Trophoblast cell (in vitro differentiated cells and primary cell): ENCODE measurements around the gene COPG2.

Source experiments
- DNase-seq, 2 donors: peaks; one replicate each; pipeline ENCODE4 v3.0.0-alpha.2; 2016
- H2AFZ ChIP-seq: 2 replicates; pipeline ENCODE4 v1.6.1; 2013; ENCODE audit warnings: low read length, moderate library complexity, mild to moderate bottlenecking; ENCODE audit not compliant: insufficient read depth, poor library complexity
- H2AK5ac ChIP-seq: 2 replicates; pipeline ENCODE4 v1.6.1; 2013; ENCODE audit warnings: mild to moderate bottlenecking, low read length
- H2BK120ac ChIP-seq: 2 replicates; pipeline ENCODE4 v1.6.1; 2013; ENCODE audit warnings: low read length, mild to moderate bottlenecking, moderate library complexity; ENCODE audit not compliant: insufficient read depth, poor library complexity
- H2BK12ac ChIP-seq: 2 replicates; pipeline ENCODE4 v1.6.1; 2013; ENCODE audit warnings: mild to moderate bottlenecking, low read length, moderate library complexity
- H2BK5ac ChIP-seq: 2 replicates; pipeline ENCODE4 v1.6.1; 2013; ENCODE audit warnings: low read length, low read depth, moderate library complexity, mild to moderate bottlenecking; ENCODE audit not compliant: poor library complexity
- H3K14ac ChIP-seq: 2 replicates; pipeline ENCODE4 v1.6.1; 2013; ENCODE audit warnings: mild to moderate bottlenecking, low read length
- H3K18ac ChIP-seq: 2 replicates; pipeline ENCODE4 v1.6.1; 2013; ENCODE audit warnings: mild to moderate bottlenecking, low read length
- H3K23ac ChIP-seq: 2 replicates; pipeline ENCODE4 v1.6.1; 2013; ENCODE audit warnings: low read length
- H3K27ac ChIP-seq: 2 replicates; pipeline ENCODE4 v1.5.1; 2013; ENCODE audit warnings: low read depth, mild to moderate bottlenecking, inconsistent platforms, low read length, moderate library complexity
- H3K27me3 ChIP-seq: 2 replicates; pipeline ENCODE4 v1.6.1; 2013; ENCODE audit warnings: inconsistent platforms, mild to moderate bottlenecking, low read length, moderate library complexity; ENCODE audit not compliant: insufficient read depth
- H3K36me3 ChIP-seq, 2 experiments: 1 replicate in 1 of 2; 2 replicates in 1 of 2; pipeline ENCODE4 v1.6.1; 2013; ENCODE audit warnings: low read length in 2 of 2, mild to moderate bottlenecking in 2 of 2, moderate library complexity in 1 of 2; ENCODE audit not compliant: insufficient read depth in 2 of 2, control insufficient read depth in 1 of 2
- H3K4ac ChIP-seq: 2 replicates; pipeline ENCODE4 v1.6.1; 2013; ENCODE audit warnings: low read depth, mild to moderate bottlenecking, low read length, moderate library complexity
- H3K4me1 ChIP-seq, 2 experiments: 1 replicate in 1 of 2; 2 replicates in 1 of 2; pipeline ENCODE4 v1.6.1; 2013; ENCODE audit warnings: low read length in 2 of 2, mild to moderate bottlenecking in 2 of 2, moderate library complexity in 1 of 2; ENCODE audit not compliant: insufficient read depth in 2 of 2, control insufficient read depth in 1 of 2
- H3K4me2 ChIP-seq: 2 replicates; pipeline ENCODE4 v1.6.1; 2013; ENCODE audit warnings: inconsistent platforms, mild to moderate bottlenecking, low read length, moderate library complexity
- H3K4me3 ChIP-seq: 2 replicates; pipeline ENCODE4 v1.5.1; 2013; ENCODE audit warnings: mild to moderate bottlenecking, low read depth, low read length, inconsistent platforms
- H3K79me1 ChIP-seq: one replicate; pipeline ENCODE4 v1.6.1; 2013; ENCODE audit warnings: low read length
- H3K79me2 ChIP-seq: 2 replicates; pipeline ENCODE4 v1.6.1; 2013; ENCODE audit warnings: low read length, mild to moderate bottlenecking; ENCODE audit not compliant: control insufficient read depth, insufficient read depth, poor library complexity
- H3K9ac ChIP-seq: 2 replicates; pipeline ENCODE4 v1.6.1; 2013; ENCODE audit warnings: mild to moderate bottlenecking, low read length
- H3K9me3 ChIP-seq: 2 replicates; pipeline ENCODE4 v1.6.1; 2013; ENCODE audit warnings: low read depth, mild to moderate bottlenecking, control low read depth, inconsistent platforms, low read length; ENCODE audit not compliant: insufficient read depth
- H4K12ac ChIP-seq: 2 replicates; pipeline ENCODE4 v1.6.1; 2013; ENCODE audit warnings: low read depth, mild to moderate bottlenecking, low read length, moderate library complexity
- H4K8ac ChIP-seq: 2 replicates; pipeline ENCODE4 v1.6.1; 2013; ENCODE audit warnings: low read depth, mild to moderate bottlenecking, low read length, moderate library complexity
- H4K91ac ChIP-seq: one replicate; pipeline ENCODE4 v1.6.1; 2013; ENCODE audit warnings: low read depth, mild to moderate bottlenecking, low read length, moderate library complexity
- WGBS: extraction: QIAGEN DNeasy Blood & Tissue Kit; methylation state at CpG from one replicate; pipeline ENCODE4 v1.1.7; 2013; ENCODE audit warnings: missing lambda C conversion rate; ENCODE audit not compliant: insufficient read length, insufficient coverage; ENCODE audit errors: extremely low coverage; 5-methylcytosine and 5-hydroxymethylcytosine counted together

The COPG2 gene

GRCh38 chr7:130703851-130704250 lies 35.3 kb upstream of the COPG2 start:
- WGBS: no CpG with 5 or more reads among the region's 1 CpG
- DNase-seq: no peak
- Histone ChIP-seq H2BK12ac (no peak overlapping the region), H3K18ac (no peak overlapping the region), H2BK5ac (no peak overlapping the region), H4K8ac (no peak overlapping the region), H3K27ac (no peak overlapping the region), H2BK120ac (no peak overlapping the region), H3K9me3 (no peaks in the 10 kb centered on the region), H2AK5ac (no peak overlapping the region), H3K4me3 (no peak overlapping the region), H3K4me1 (no peaks in the 10 kb centered on the region), H3K79me2 (no peaks in the 10 kb centered on the region), H3K4me2 (no peak overlapping the region), H4K12ac (no peak overlapping the region), H3K36me3 (no peaks in the 10 kb centered on the region), H3K23ac (no peak overlapping the region), H3K14ac (no peak overlapping the region), H3K9ac (no peak overlapping the region), H4K91ac (no peak overlapping the region), H3K4ac (no peak overlapping the region), H3K27me3 (no peaks in the 10 kb centered on the region), H2AFZ (no peak overlapping the region), H3K79me1 (no peaks in the 10 kb centered on the region)

- Histone ChIP-seq H3K4me2 (no peak overlapping the region), H3K4ac (no peak overlapping the region), H2AK5ac (no peak overlapping the region), H2BK120ac (no peak overlapping the region), H3K9ac (no peak overlapping the region), H2BK5ac (no peak overlapping the region), H2BK12ac (no peak overlapping the region), H3K9me3 (no peaks in the 10 kb centered on the region), H3K18ac (no peak overlapping the region), H4K8ac (no peak overlapping the region), H3K23ac (no peak overlapping the region), H3K79me2 (no peaks in the 10 kb centered on the region), H3K4me3 (no peak overlapping the region), H3K4me1 (no peaks in the 10 kb centered on the region), H4K12ac (no peak overlapping the region), H3K27me3 (no peaks in the 10 kb centered on the region), H3K27ac (no peak overlapping the region), H4K91ac (no peak overlapping the region), H3K36me3 (no peaks in the 10 kb centered on the region), H3K14ac (no peak overlapping the region), H3K79me1 (no peaks in the 10 kb centered on the region), H2AFZ (no peak overlapping the region)
- no CpG with 5 or more reads among the region's 2 CpGs for WGBS
- DNase-seq: no peak
These were observed 33.1 kb upstream of the COPG2 start for GRCh38 chr7:130701650-130702049.

- H3K4ac ChIP-seq: no peak overlapping the region
- H3K4me2 ChIP-seq: no peak overlapping the region
- no peaks in the 10 kb centered on the region for H3K36me3 ChIP-seq
- no peak overlapping the region for H2AFZ ChIP-seq
- no peaks in the 10 kb centered on the region for H3K79me2 ChIP-seq
- no peak overlapping the region for H3K27ac ChIP-seq
- H2BK12ac ChIP-seq: no peak overlapping the region
- H3K4me1 ChIP-seq: no peaks in the 10 kb centered on the region
- H3K4me3 ChIP-seq: no peak overlapping the region
- no peak overlapping the region for H4K8ac ChIP-seq
- no peak overlapping the region for H2BK5ac ChIP-seq
- no peaks in the 10 kb centered on the region for H3K79me1 ChIP-seq
- H3K27me3 ChIP-seq: no peaks in the 10 kb centered on the region
- H4K91ac ChIP-seq: no peak overlapping the region
- DNase-seq: no peak
- no peaks in the 10 kb centered on the region for H3K9me3 ChIP-seq
- H4K12ac ChIP-seq: no peak overlapping the region
- H3K9ac ChIP-seq: no peak overlapping the region
- H3K23ac ChIP-seq: no peak overlapping the region
- H2BK120ac ChIP-seq: no peak overlapping the region
- WGBS: no CpG with 5 or more reads among the region's 1 CpG
- no peak overlapping the region for H3K18ac ChIP-seq
- H2AK5ac ChIP-seq: no peak overlapping the region
- H3K14ac ChIP-seq: no peak overlapping the region
These were observed 32.2 kb upstream of the COPG2 start for GRCh38 chr7:130700760-130701159.

GRCh38 chr7:130699686-130700085 lies 31.1 kb upstream of the COPG2 start:
- Histone ChIP-seq H4K8ac (no peak overlapping the region), H3K9me3 (no peaks in the 10 kb centered on the region), H3K18ac (no peak overlapping the region), H4K12ac (no peak overlapping the region), H2AFZ (no peak overlapping the region), H3K4ac (no peak overlapping the region), H3K79me2 (no peaks in the 10 kb centered on the region), H3K4me1 (no peaks in the 10 kb centered on the region), H3K14ac (no peak overlapping the region), H3K27ac (no peak overlapping the region), H3K79me1 (no peaks in the 10 kb centered on the region), H3K4me3 (no peak overlapping the region), H3K36me3 (no peaks in the 10 kb centered on the region), H2BK12ac (no peak overlapping the region), H3K4me2 (no peak overlapping the region), H3K9ac (no peak overlapping the region), H2AK5ac (no peak overlapping the region), H2BK120ac (no peak overlapping the region), H4K91ac (no peak overlapping the region), H3K27me3 (no peaks in the 10 kb centered on the region), H3K23ac (no peak overlapping the region), H2BK5ac (no peak overlapping the region)
- no peak for DNase-seq
- no CpG with 5 or more reads among the region's 4 CpGs for WGBS
